GM18870 (cell line): Measurements from ENCODE around the gene HAPSTR1.
"Not testable (repeated sequence)": the region's sequence is repeated elsewhere in the genome, so short reads cannot be mapped to it uniquely, and the experiment has no call there.

Source experiments
- ATAC-seq: cut with Tn5 transposase; IDR thresholded peaks from one replicate; pipeline ENCODE4 v1.9.1; 2021; ENCODE audit warnings: moderate library complexity; ENCODE audit not compliant: unreplicated experiment

Gene HAPSTR1

DNA sequence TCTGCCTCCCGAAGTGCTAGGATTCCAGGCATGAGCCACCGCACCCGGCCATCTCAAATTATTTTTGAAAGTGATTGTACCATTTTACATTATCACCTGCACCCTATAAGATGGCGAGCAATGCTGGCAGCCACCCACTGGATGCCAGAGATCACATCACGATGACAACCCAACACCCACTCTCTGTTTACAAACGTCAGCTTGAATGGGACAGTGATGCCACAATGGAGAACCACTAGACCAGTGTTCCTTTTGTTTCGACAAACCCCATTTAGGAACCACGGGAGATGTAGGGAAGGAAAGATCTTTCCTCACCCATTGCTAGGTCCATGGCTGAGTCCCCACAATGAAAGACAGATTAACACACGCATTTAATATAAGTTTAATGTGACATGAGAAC is 20.1 kb upstream of the HAPSTR1 start:
- ATAC-seq = no peak

DNA sequence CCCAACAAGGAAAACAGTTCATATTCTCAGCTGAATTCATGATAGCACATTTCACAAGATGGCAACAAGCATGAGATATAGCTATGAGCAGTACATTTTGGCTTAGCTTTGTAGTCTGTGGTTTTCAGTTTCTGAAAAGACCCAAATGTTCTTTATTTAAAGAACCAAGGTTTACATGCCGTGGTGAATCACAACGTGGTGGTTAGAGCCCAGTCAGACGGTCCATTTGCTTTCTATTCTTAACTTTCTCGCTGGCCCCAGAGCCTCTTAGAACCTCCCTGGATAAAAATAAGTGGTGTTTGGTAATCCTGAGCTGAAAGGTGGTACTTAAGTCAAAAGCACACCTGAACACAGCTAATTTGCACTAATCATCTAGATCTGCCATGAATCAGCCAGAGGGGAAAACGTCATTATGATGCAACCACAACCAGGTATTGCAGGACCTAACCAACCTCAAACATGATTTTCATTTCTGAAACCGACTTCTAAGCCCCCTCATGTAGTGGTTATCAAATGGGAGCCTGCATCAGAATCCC is 18.6 kb upstream of the HAPSTR1 start:
- ATAC-seq = peak; percentile 48

DNA sequence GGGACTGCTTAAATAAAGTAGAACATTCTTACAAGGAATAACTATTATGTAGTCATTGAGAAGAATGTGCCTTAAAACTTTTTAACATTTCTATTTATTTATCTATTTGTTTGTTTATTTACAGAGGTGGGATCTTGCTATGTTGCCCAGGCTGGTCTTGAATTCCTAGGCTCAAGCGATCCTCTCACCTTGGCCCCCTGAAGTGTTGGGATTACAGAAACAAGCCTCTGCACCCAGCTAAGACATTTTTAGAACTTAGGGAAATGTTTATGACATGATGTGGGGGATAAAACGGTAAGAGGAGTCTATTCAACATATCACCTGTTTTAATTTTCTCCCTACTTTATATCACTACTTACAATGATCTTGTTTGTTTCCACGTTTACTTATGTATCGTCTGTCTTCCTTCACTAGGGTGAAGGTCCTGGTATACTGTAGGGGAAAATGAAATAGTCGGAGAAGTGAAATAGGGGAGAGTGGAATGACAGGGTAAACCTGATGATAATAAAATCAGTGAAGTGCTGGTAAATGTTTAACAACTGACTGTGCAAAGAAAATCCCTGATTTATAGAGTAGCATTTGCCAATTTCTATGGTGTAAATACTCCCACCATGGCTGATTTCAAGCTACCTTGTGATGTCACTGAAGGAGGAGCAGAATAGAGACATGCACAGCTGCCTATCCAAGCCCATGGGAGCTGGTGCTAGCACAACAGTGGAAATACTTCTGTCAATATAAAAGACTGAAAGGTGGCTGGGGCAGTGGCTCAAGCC is 16.0 kb upstream of the HAPSTR1 start:
- ATAC-seq = no peak

- no peak for ATAC-seq
Measured at GRCh38 chr16:9077091-9077809, 14.2 kb upstream of the HAPSTR1 start.

DNA sequence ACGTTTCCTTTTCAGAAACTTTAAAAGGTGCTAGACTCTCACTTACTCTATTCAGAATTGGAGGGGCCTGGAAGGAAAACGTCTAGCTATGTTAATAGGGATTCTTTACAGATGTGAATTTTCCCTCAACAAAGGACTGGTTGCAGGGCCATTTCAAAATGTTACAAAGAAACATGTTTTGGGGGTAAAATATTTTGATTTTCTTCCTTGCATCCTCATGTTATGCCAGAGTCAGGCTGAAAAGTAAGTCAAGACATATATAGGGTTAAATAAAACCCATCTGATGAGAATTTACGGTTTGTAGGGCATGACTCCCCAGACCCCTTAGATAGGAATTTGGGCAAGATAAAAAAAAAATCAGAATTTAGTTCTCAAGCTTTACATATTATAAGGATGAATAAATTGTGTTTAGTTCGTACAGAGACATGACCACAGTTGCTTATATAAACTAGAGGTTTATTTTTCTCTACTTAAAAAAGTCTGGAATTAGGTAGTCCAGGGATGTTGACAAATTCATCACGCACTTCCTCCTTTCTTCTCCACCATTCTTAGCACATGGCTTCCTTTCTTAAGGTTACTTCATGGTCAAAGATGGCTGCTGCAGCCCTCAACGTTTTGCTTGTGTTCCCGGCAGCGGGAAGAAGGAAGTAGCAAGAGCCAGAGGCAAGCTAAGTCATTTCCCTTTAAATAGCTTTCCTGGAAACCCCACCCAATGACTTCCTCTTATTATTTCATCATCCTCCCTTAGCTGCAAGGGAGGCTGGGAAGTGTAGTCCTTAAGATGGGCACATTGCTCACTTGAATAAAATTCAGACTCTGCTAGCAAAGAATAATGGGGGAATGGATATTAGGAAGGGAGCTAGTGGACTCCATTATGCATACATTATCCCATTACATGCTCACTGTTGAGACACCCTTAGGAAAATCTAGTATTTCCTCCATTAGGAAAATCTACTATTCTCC is 12.7 kb upstream of the HAPSTR1 start:
- peak; percentile 86 for ATAC-seq

GRCh38 chr16:9079430-9079812 is 12.0 kb upstream of the HAPSTR1 start:
- ATAC-seq = no peak

DNA sequence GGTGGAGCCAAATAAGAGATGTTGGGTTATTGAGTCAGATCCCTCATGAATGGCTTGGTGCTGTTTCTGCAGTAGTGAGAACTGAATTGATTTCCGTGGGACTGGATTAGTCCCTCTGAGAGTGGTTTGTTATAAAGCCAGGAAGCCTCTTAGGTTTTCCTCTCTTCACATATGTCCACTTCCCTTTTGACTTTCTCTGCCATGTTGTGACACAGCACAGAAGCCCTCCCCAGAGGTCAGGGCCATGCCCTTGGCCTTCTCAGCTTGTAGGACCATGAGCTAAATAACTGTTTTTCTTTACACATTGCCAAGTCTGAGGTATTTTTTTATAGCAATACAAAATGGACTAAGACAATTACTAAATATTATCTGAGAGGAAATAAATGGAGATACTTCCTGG is 10.3 kb upstream of the HAPSTR1 start:
- ATAC-seq = no peak

- ATAC-seq = no peak
Measured at GRCh38 chr16:9081843-9082242, 9.6 kb upstream of the HAPSTR1 start.

- ATAC-seq = no peak
Measured at GRCh38 chr16:9082422-9082821, 9.0 kb upstream of the HAPSTR1 start.

DNA sequence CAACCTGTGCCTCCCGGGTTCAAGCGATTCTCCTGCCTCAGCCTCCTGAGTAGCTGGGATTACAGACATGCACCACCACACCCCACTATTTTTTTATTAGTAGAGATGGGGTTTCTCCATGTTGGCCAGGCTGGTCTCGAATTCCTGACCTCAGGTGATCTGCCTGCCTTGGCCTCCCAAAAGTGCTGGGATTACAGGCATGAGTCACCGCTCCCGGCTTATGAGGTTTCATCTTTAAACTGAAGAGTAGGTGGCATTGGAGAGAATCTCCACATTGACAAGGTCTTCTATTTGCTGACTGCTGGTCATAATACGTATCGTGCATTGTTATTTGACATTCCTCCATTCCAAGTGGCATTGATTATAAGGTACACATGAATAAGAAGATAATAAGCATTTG is 3.7 kb upstream of the HAPSTR1 start:
- ATAC-seq = not testable (repeated sequence)

DNA sequence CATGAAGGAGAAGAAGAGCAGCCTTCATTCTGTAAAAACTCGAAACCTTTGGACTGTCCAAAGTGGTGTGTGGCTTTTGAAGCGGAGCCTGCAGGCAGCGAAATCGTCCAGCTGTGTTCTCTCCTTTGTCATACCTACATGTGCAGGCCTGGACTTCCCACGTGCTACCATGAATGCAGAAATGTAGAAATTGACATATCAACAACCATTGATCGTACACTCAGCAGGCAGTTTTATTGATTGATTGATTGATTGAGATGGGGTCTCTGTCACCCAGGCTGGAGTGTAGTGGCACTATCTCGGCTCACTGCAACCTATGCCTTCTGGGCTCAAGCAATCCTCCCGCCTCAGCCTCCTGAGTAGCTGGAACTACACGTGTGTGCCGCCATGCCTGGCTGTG is 2.6 kb upstream of the HAPSTR1 start:
- no peak for ATAC-seq

DNA sequence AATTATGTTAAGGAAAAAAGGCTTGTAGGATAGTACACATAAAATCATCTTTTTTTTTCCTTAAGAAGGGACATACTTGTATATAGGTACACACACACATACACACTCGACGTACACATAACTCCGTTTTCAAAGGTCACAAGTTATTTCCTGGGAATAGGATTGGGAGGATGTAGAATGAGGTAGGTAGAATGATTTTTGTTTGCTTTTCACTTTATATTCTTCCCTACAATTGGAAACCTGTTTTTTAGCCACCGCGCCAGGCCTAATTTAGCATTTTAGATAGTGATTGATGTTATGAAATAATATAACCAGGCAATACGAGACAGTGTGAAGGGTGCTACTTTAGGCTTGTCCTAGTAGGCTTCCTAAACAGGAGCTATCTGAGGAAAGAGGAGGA is 1.8 kb upstream of the HAPSTR1 start:
- ATAC-seq = no peak

- ATAC-seq = no peak
Measured at GRCh38 chr16:9090101-9090959, 1.1 kb upstream of the HAPSTR1 start.

DNA sequence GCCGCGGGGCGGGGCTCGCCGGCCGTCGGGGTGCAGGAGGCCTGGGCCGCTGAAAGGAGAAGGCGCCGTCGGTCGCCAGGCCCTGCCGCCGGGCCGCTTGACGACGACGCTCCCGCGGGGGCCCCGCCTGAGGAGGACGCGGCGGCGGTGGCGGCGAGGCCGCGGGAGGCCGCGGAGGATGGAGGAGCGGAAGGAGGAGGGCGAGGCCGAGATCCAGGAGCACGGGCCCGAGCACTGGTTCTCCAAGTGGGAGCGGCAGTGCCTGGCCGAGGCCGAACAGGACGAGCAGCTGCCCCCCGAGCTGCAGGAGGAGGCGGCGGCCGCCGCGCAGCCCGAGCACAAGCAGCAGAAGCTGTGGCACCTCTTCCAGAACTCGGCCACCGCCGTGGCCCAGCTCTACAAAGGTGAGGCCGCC is 430 bp downstream of the HAPSTR1 start:
- ATAC-seq = peak; percentile 4

GRCh38 chr16:9092282-9092977 is 986 bp downstream of the HAPSTR1 start:
- no peak for ATAC-seq

GRCh38 chr16:9092978-9093344 is 1.5 kb downstream of the HAPSTR1 start:
- ATAC-seq = no peak

DNA sequence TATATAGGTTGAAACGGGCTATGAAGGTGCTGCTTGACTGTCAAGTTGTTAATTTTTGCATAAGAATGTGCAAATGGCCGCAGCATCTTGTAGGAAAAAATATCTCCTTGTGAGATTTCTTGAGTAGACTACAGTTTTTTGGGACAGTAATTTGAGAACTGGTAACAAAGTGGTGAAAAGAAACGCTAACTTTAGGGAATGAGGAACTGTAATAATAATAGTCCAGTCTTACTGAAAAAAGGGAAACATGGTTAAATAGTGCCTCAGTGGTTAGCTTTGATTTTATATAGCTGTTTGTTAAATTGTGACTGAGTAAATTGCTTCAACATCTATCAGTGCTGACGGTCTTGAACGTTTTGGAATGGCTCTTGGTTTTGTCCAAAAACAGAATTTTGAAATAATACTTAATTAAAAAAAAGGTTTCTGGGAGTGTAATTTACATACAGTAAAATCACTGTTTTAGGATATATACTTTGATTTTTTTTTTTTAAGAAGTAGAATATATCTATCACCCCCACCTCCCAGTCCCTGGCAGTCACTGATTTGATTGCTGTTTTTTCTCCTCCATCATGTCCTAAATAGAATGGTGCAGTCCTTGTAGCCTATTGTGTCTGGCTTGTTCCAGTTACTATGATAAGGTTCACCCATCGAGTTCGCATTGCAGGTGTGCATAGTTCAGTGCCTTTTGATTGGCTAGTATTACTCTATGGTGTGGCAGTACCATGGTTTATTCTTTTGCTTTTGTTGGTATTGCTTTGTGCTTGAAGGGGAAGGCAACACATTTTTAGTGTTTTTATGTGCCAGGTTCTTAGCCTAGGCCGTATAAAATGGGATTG is 2.8 kb downstream of the HAPSTR1 start:
- no peak for ATAC-seq

DNA sequence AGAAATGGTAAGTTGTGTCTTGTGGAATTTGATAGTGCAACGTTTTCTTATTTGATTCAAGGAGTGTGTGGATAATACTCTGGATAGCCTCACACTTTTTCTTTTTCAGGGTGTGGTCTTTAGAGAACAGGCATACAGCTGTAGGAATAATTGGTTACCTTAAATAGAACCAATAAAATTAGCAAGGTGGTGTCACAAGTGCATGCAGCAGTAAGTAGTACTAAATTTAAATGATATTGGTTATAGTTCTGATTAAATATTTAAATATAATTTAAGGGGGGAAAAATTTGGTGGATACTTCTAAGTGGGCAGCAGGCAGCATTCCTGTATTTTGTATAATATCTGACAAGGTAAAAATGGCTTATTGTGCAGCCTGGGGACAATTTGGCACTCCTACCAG is 3.7 kb downstream of the HAPSTR1 start:
- no peak for ATAC-seq
